ENCODE data around the gene CYP4F11.
"Not testable (repeated sequence)": the region's sequence is repeated elsewhere in the genome, so short reads cannot be mapped to it uniquely, and the experiment has no call there.

Gene CYP4F11

DNA sequence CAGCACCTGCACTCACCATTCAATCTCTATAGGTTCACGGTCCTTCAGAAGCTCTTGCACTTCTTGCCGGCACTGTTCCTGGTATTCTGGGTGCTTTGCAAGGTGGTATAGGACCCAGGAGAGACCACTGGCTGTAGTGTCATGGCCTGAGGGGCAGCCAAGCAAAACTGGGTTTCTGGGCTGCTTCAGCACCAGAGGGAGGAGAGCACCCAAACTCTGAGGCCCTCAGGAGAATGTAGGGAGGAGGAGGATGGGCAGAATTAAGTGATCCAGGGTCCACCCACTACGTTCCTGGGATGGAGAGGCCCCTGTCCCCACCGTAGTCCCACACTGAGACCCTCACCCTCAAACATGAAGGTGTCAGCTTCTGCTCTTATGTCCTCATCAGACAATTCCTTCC lies 12.3 kb downstream of the CYP4F11 start:
- no peak for DNase-seq (ENCODE audit: low read depth, low spot score)

DNA sequence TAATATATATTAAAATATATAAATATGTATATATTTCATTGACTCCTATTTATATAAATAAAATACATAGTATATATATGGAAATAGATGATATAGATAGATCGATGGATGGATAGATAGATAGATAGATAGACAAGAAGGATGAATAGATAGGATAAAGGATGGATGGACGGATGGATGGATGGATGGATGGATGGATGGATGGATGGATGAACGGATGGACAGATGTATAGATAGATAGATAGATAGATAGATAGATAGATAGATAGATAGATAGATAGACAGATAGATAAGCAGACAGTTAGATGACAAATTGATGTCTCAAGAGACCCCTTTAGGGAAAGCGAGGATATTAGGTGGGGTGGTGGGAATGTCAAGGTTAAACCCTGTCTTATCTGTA lies 15.1 kb downstream of the CYP4F11 start:
- no peak for DNase-seq (ENCODE audit: low read depth, low spot score)

GRCh38 chr19:15915109-15915508 lies 19.2 kb downstream of the CYP4F11 start:
- no peak for DNase-seq (ENCODE audit: low read depth, low spot score)

DNA sequence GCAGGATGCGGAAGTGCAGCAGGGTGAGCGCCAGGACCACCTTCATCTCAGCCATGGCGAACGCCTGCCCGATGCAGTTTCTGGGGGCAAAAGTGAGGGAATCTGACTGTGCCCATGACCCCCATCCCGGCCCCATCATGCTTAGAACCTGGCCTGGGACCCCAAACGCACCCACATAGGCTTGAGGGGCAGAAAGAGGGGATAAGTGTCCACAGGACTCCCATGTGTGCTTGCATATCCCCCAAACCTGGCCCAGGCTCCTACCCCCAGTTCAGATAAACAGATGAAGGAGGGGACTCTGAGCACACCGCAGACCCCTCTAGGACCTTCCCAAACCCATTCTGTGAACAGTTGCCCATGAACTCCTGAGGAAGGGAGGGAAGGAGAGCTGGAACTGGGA lies 20.5 kb downstream of the CYP4F11 start:
- DNase-seq (ENCODE audit: low read depth, low spot score): no peak

GRCh38 chr19:15913384-15913783 lies 20.9 kb downstream of the CYP4F11 start:
- DNase-seq (ENCODE audit: low read depth, low spot score): no peak

DNA sequence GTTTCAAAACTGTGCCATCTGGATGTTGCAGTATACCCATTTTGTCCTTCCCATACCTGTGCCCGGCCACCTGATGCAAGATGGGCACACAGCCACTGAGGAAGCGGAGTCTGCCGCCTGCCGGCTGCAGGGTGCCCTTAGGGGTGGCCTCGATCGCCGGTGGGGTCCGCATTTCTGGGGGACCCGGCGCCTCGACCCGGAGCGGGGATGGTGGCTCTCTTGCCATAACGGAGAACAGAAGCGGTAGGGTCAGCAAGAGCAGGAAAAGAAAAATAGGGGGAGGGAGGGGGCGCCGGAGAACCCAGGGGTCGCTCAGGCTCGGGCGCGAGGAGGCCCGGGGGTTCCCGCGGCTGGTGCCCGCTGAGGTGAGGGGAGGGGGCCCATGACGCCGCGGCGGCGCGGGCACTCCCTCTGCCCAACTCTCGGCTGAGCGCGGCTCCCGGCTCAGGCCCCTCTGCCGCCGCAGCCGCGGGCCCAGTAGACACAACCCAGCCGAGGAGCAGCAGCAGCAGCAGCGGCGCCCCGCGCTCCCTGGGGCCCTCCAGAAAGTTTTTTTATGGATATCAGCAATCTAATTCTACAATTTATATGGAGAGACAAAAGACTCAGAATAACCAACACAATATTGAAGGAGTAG lies 22.6 kb downstream of the CYP4F11 start:
- DNase-seq (ENCODE audit: low read depth, low spot score): no peak

GRCh38 chr19:15905026-15905425 lies 29.3 kb downstream of the CYP4F11 start:
- DNase-seq (ENCODE audit: low read depth, low spot score): no peak

DNA sequence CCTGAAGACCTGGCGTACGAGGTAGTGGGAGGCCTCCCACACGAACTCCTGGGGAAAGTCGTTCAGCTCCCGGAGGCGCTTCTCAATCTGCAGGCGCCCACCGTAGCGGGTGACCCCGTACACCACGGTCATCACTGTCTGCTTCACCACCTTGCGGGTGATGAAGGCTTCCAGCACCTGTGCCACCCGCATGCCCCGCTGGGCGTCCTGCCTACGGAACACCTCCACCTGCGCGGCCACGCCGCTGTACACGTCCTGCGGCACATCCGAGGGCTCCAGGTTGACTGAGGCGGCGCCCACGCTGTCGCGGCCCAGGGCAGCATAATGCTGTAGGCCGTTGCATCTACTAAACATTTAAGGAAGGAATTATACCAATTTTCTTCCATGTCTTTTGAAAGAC lies 31.4 kb downstream of the CYP4F11 start:
- not testable (repeated sequence) for DNase-seq (ENCODE audit: low read depth, low spot score)

DNA sequence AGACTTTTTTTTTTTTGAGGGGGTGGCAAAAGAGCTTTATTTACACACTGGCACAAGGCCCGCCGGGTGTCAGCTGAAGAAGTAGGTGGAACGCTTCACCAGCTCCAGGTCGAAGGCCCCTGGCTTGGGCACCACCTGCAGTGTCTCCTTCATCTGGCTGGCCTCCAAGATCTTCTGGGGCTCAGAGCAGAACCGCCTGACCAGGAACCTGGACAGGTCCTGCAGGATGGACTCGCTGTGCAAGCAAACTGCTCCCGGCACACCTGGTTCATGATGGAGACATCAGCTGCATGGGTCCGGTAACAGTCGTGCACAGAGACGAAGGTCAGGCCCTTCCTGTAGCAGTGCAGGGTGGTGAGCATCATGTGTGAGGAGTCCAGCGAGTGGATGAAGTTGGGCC lies 32.1 kb downstream of the CYP4F11 start:
- DNase-seq (ENCODE audit: low read depth, low spot score): no peak

GRCh38 chr19:15900504-15900903 lies 33.8 kb downstream of the CYP4F11 start:
- no peak for DNase-seq (ENCODE audit: low read depth, low spot score)

- not testable (repeated sequence) for DNase-seq (ENCODE audit: low read depth, low spot score)
Observed at GRCh38 chr19:15900032-15900431, 34.3 kb downstream of the CYP4F11 start.

DNA sequence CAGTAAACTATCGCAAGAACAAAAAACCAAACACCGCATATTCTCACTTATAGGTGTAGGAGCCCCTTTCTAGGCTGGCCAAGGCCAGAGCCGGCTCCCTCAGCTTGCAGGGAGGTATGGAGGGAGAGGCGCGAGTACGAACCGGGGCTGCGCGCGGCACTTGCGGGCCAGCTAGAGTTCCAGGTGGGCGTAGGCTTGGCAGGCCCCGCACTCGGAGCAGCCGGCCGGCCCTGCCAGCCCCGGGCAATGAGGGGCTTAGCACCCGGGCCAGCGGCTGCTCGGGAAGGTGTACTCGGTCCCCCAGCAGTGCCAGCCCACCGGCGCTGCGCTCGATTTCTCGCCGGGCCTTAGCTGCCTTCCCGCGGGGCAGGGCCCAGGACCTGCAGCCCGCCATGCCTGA lies 34.8 kb downstream of the CYP4F11 start:
- not testable (repeated sequence) for DNase-seq (ENCODE audit: low read depth, low spot score)

GRCh38 chr19:15897738-15898276 lies 36.5 kb downstream of the CYP4F11 start, which contains the start of gene CYP4F2:
Gene CYP4F2 (minus strand): TSS chr19:15898074. CDS start chr19:15897611, 463 bp downstream.
- DNase-seq (ENCODE audit: low read depth, low spot score): no peak

- no peak for DNase-seq (ENCODE audit: low read depth, low spot score)
Observed at GRCh38 chr19:15897026-15897737, 37.1 kb downstream of the CYP4F11 start.

DNA sequence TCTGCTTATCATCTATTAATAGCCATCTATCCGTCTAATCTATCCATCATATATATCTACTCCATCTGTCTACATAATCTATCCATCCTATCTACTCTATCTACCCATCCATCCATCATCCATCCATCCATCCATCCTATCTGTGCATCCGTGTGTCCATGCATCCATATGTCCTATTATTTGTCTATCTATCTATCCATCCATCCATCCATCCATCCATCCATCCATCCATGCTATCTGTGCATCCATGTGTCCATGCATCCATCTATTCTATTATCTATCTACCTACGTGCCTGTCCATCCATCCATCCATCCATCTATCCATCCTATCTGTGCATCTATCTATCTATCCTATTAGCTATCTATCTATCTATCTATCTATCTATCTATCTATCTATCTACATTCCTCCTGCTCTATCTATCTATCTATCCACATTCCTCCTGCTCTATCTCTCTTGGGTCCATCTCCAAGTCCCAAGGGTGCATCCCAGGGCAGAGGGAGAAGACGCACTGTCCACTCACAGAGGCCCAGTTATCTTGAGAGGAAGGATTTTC lies 38.4 kb downstream of the CYP4F11 start:
- DNase-seq (ENCODE audit: low read depth, low spot score): no peak

DNA sequence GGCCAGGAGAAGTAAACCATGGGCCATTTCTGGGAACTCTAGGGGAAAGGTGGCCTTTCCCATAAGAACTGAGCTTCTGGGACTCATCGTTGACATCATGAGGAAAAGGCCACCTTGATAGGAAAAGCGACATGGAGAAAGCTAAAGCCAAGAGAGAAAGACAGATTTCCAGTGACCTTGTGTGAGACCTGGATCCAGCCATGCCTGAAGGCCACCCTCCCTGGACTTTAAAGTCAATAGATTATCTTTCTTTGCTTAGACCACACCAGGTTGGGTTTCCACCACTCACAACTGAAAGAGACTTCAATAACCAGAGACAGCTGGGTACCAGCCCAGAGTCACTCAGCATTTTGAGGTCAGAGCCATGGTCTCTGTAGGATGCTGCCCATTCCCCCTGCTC lies 40.0 kb downstream of the CYP4F11 start:
- DNase-seq (ENCODE audit: low read depth, low spot score): no peak

GRCh38 chr19:15893477-15893876 lies 40.9 kb downstream of the CYP4F11 start:
- no peak for DNase-seq (ENCODE audit: low read depth, low spot score)

- DNase-seq (ENCODE audit: low read depth, low spot score): no peak
Observed at GRCh38 chr19:15892012-15892411, 42.3 kb downstream of the CYP4F11 start.

DNA sequence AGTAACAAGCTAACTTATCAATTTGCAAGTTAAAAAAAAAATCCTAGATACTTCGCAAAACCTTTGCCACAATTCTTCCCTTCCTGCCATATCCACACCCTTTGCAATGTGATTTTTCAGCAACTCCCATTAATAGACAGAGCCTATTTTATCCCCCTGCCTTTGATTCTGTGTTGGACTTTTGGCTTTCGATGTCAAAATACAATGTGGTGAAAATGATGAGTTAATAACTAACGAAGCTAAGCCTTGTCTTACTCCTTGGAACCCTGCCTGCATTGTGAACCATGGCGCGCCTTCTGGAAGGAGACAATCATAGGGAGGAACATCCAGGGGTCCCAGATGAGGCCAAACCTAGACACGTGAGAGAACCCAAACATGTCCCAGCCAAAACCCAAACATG lies 42.9 kb downstream of the CYP4F11 start:
- DNase-seq (ENCODE audit: low read depth, low spot score): no peak

DNA sequence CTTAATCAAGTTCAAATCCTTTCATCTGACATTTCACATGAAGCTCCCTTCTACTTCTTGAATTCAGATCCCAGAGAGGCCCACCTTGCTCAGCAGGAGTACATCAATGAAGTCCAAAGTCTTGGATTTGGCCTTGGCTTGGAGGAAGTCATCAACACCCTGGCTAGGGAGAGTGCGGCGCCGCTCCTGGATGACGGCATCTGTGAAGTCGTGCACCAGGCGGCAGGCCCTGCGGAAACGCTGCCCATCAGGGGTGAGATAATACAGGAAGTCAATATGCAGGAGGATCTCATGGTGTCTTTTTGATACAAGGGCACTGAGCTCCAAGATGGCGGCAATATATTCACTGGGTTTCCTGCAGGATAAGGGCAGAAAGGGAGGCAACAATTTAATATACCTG lies 45.0 kb downstream of the CYP4F11 start:
- not testable (repeated sequence) for DNase-seq (ENCODE audit: low read depth, low spot score)

- DNase-seq (ENCODE audit: low read depth, low spot score): no peak
Observed at GRCh38 chr19:15885919-15886318, 48.4 kb downstream of the CYP4F11 start.

DNA sequence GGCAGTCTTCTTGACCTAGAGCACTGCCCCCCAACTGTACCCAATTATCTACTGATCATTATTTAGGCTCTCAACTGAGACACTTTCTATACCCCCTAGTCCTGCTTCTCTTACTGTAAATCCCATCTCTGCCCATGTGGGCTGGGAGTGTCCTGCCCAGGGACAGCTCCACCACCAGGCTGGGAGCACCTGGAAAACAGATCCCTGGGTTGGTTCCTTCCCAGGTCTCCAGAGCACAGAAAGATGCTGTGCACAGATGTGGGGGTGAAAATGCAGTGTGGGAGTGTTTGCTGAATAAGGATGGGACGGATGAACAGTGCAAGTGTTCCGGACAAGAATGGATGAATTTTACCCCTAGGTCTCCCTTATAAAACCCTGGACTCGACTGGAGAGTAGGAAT lies 49.2 kb downstream of the CYP4F11 start:
- no peak for DNase-seq (ENCODE audit: low read depth, low spot score)

- not testable (repeated sequence) for DNase-seq (ENCODE audit: low read depth, low spot score)
Observed at GRCh38 chr19:15883329-15883728, 51.0 kb downstream of the CYP4F11 start.
